Measurements from ENCODE around the gene CCL5.

CCL5 gene

GRCh38 chr17:35841101-35841500 is 39.1 kb downstream of the CCL5 start:
- TF ChIP-seq GATA3 (IDR thresholded peaks at IDR 0.05; ENCODE audit: low read depth, low read length) (no peak), GATA2 (IDR thresholded peaks at IDR 0.05; ENCODE audit: low read depth, low read length) (no peak)

GRCh38 chr17:35825206-35825605 is 55.0 kb downstream of the CCL5 start:
- TF ChIP-seq GATA2 (IDR thresholded peaks at IDR 0.05; ENCODE audit: low read depth, low read length) (no peak), GATA3 (IDR thresholded peaks at IDR 0.05; ENCODE audit: low read depth, low read length) (no peak)

Data from SH-SY5Y (cell line).